ENCODE results near the gene TENM4.

- TF ChIP-seq POLR2A (IDR thresholded peaks at IDR 0.05; ENCODE audit: low read depth, low read length): no peak
- no peak for TF ChIP-seq ETV6 (conservative IDR thresholded peaks at IDR 0.05 in 1 of 2, IDR thresholded peaks at IDR 0.05 in 1 of 2; ENCODE audit: borderline replicate concordance in 1 of 2, low read depth in 1 of 2)
- no peak for TF ChIP-seq CBFB (IDR thresholded peaks at IDR 0.05; ENCODE audit: low read depth)
- TF ChIP-seq PBX3 (IDR thresholded peaks at IDR 0.05; ENCODE audit: insufficient replicate concordance, low read depth, low read length): no peak
- TF ChIP-seq RELA (IDR thresholded peaks at IDR 0.05; ENCODE audit: borderline replicate concordance, partially characterized antibody): no peak
- TF ChIP-seq ZNF24 (IDR thresholded peaks at IDR 0.05): no peak
- TF ChIP-seq IRF3 (IDR thresholded peaks at IDR 0.05): no peak
Observed at GRCh38 chr11:79432138-79432537, 8.7 kb downstream of the TENM4 start.
